Skin epidermis (tissue), 12 donors: ENCODE data around the gene KYNU.
"Not testable (repeated sequence)": the region's sequence is repeated elsewhere in the genome, so short reads cannot be mapped to it uniquely, and the experiment has no call there.

Experiments
- H3K27ac ChIP-seq, 21 experiments: fragments of 200-600 bp; sonication (generic) in 11 of 21; one replicate each; pipeline ENCODE4 v1.5.0; 2020; ENCODE audit warnings: mild to moderate bottlenecking in 3 of 21, inconsistent platforms in 2 of 21, moderate library complexity in 2 of 21
- H3K4me3 ChIP-seq, 7 experiments: fragments of 200-600 bp; sonication (generic) in 2 of 7; one replicate each; pipeline ENCODE4 v1.5.0; 2020; ENCODE audit warnings: inconsistent platforms in 2 of 7, mild to moderate bottlenecking in 2 of 7, moderate library complexity in 1 of 7

Gene KYNU

GRCh38 chr2:143070704-143071103 lies 193.2 kb downstream of the KYNU start:
- no peak overlapping the region for H3K4me3 ChIP-seq
- no peak overlapping the region for H3K27ac ChIP-seq

GRCh38 chr2:143071185-143071876 lies 193.9 kb downstream of the KYNU start:
- no peak overlapping the region for H3K4me3 ChIP-seq

GRCh38 chr2:143074913-143075312 lies 197.4 kb downstream of the KYNU start:
- not testable (repeated sequence) for H3K27ac ChIP-seq, H3K4me3 ChIP-seq

More at GRCh38 chr2:143071185-143071876, 193.9 kb downstream of the KYNU start:
- no peak overlapping the region for H3K27ac ChIP-seq

- Histone ChIP-seq H3K4me3 (no peak overlapping the region), H3K27ac (no peak overlapping the region)
These were observed 198.2 kb downstream of the KYNU start for GRCh38 chr2:143075711-143076110.

- Histone ChIP-seq H3K4me3 (no peak overlapping the region), H3K27ac (no peak overlapping the region)
These were observed 200.6 kb downstream of the KYNU start for GRCh38 chr2:143078104-143078503.

- Histone ChIP-seq H3K27ac (no peak overlapping the region), H3K4me3 (no peak overlapping the region)
These were observed 204.2 kb downstream of the KYNU start for GRCh38 chr2:143081616-143082015.

- Histone ChIP-seq H3K27ac (no peak overlapping the region), H3K4me3 (no peak overlapping the region)
These were observed 206.2 kb downstream of the KYNU start for GRCh38 chr2:143083636-143084035.

- Histone ChIP-seq H3K4me3 (no peak overlapping the region), H3K27ac (no peak overlapping the region)
These were observed 207.0 kb downstream of the KYNU start for GRCh38 chr2:143084462-143084861.

GRCh38 chr2:143085125-143085784 lies 207.8 kb downstream of the KYNU start:
- H3K27ac ChIP-seq = no peak overlapping the region
- H3K4me3 ChIP-seq = no peak overlapping the region

GRCh38 chr2:143087033-143087432 lies 209.6 kb downstream of the KYNU start:
- no peak overlapping the region for H3K4me3 ChIP-seq
- H3K27ac ChIP-seq = no peak overlapping the region

GRCh38 chr2:143088388-143088787 lies 210.9 kb downstream of the KYNU start:
- H3K4me3 ChIP-seq = no peak overlapping the region

GRCh38 chr2:143089520-143089919 lies 212.1 kb downstream of the KYNU start:
- H3K4me3 ChIP-seq, H3K27ac ChIP-seq: not testable (repeated sequence)

More at GRCh38 chr2:143088388-143088787, 210.9 kb downstream of the KYNU start:
- H3K27ac ChIP-seq = no peak overlapping the region
